ENCODE results near the gene INTS1. TPM values are rescaled to one million over a fixed set of nuclear protein-coding genes. Genes with fewer than 3 reads are reported as not detected.

Gene INTS1
- total RNA-seq, 2 donors from 2014 or later = 29.0 to 47.0 TPM

- Histone ChIP-seq H3K36me3 (peaks cover 6% of the 10 kb centered on the region), H3K27me3 (no peaks in the 10 kb centered on the region), H3K4me3 (peak overlapping the region; percentile 52 to 67), H3K9me3 (no peaks in the 10 kb centered on the region), H3K27ac (peak overlapping the region; percentile 99 to 100), H3K4me1 (peaks cover 0 to 42% of the 10 kb centered on the region in 2 donors)
- DNase-seq (ENCODE audit: low spot score) = no peak
- no peak for TF ChIP-seq CTCF (IDR thresholded peaks at IDR 0.05)
These were observed 26.7 kb upstream of the INTS1 start for GRCh38 chr7:1530946-1531262.

- Histone ChIP-seq H3K27me3 (no peaks in the 10 kb centered on the region), H3K4me3 (no peak overlapping the region), H3K27ac (no peak overlapping the region), H3K4me1 (peaks cover 0 to 30% of the 10 kb centered on the region in 2 donors), H3K36me3 (no peaks in the 10 kb centered on the region), H3K9me3 (no peaks in the 10 kb centered on the region)
- DNase-seq (ENCODE audit: low spot score) = no peak
- no peak for TF ChIP-seq CTCF (IDR thresholded peaks at IDR 0.05)
These were observed 25.4 kb upstream of the INTS1 start for GRCh38 chr7:1529383-1530116.

- peaks cover 0 to under 1% of the 10 kb centered on the region in 2 donors for H3K4me1 ChIP-seq
- TF ChIP-seq CTCF (IDR thresholded peaks at IDR 0.05) = no peak
- no peak overlapping the region for H3K27ac ChIP-seq
- no peaks in the 10 kb centered on the region for H3K9me3 ChIP-seq
- H3K36me3 ChIP-seq = no peaks in the 10 kb centered on the region
- DNase-seq (ENCODE audit: low spot score) = no peak
- H3K27me3 ChIP-seq = no peaks in the 10 kb centered on the region
- no peak overlapping the region for H3K4me3 ChIP-seq
These were observed 22.1 kb upstream of the INTS1 start for GRCh38 chr7:1526271-1526754.

- no peaks in the 10 kb centered on the region for H3K4me1 ChIP-seq
- no peak for TF ChIP-seq CTCF (IDR thresholded peaks at IDR 0.05)
- H3K27ac ChIP-seq = no peak overlapping the region
These were observed 21.2 kb upstream of the INTS1 start for GRCh38 chr7:1525409-1525808.

GRCh38 chr7:1523844-1524243 lies 19.7 kb upstream of the INTS1 start:
- Histone ChIP-seq H3K9me3 (no peaks in the 10 kb centered on the region), H3K4me3 (no peak overlapping the region), H3K27ac (no peak overlapping the region), H3K4me1 (no peaks in the 10 kb centered on the region), H3K27me3 (no peaks in the 10 kb centered on the region), H3K36me3 (no peaks in the 10 kb centered on the region)
- DNase-seq (ENCODE audit: low spot score) = no peak
- TF ChIP-seq CTCF (IDR thresholded peaks at IDR 0.05) = no peak

More at GRCh38 chr7:1525409-1525808, 21.2 kb upstream of the INTS1 start:
- Histone ChIP-seq H3K9me3 (no peaks in the 10 kb centered on the region), H3K27me3 (no peaks in the 10 kb centered on the region), H3K36me3 (no peaks in the 10 kb centered on the region), H3K4me3 (no peak overlapping the region)
- no peak for DNase-seq (ENCODE audit: low spot score)

GRCh38 chr7:1523208-1523607 lies 19.0 kb upstream of the INTS1 start:
- H3K4me1 ChIP-seq = no peaks in the 10 kb centered on the region
- no peak overlapping the region for H3K4me3 ChIP-seq
- no peaks in the 10 kb centered on the region for H3K27me3 ChIP-seq
- TF ChIP-seq CTCF (IDR thresholded peaks at IDR 0.05) = no peak
- H3K36me3 ChIP-seq = no peaks in the 10 kb centered on the region
- no peak overlapping the region for H3K27ac ChIP-seq
- DNase-seq (ENCODE audit: low spot score) = no peak
- no peaks in the 10 kb centered on the region for H3K9me3 ChIP-seq
